Neural progenitor cell (in vitro differentiated cells): ENCODE results near the gene PREX1. TPM values are rescaled to one million over a fixed set of nuclear protein-coding genes. Genes with fewer than 3 reads are reported as not detected.
A peak's percentile ranks its signal among the peaks of the same experiment; 100 is the strongest.

Experiments used
- DNase-seq: peaks from one replicate; pipeline ENCODE4 v3.0.0-alpha.2; 2016; ENCODE audit warnings: low spot score
- H2AFZ ChIP-seq: fragments of 200-600 bp; sonication (generic); replicated peaks from 2 replicates; pipeline ENCODE4 v1.6.1; 2016; ENCODE audit warnings: antibody characterized with exemption
- H3F3A ChIP-seq: fragments of 200-600 bp; sonication (generic); 2 replicates; pipeline ENCODE4 v1.6.1; 2016; ENCODE audit warnings: antibody characterized with exemption, low read depth
- H3K27ac ChIP-seq: fragments of 200-600 bp; sonication (generic); 2 replicates; pipeline ENCODE4 v1.5.1; 2016; ENCODE audit warnings: mild to moderate bottlenecking
- H3K27me3 ChIP-seq: fragments of 200-600 bp; sonication (generic); 2 replicates; pipeline ENCODE4 v1.6.1; 2016; ENCODE audit warnings: mild to moderate bottlenecking, moderate library complexity
- H3K36me3 ChIP-seq: fragments of 200-600 bp; sonication (generic); 2 replicates; pipeline ENCODE4 v1.5.1; 2016
- H3K4me1 ChIP-seq: fragments of 200-600 bp; sonication (generic); 2 replicates; pipeline ENCODE4 v1.6.1; 2016; ENCODE audit warnings: mixed run types
- H3K4me2 ChIP-seq: fragments of 200-600 bp; sonication (generic); 2 replicates; pipeline ENCODE4 v1.6.1; 2016
- H3K4me3 ChIP-seq: fragments of 200-600 bp; sonication (generic); 2 replicates; pipeline ENCODE4 v1.5.1; 2016
- H3K79me2 ChIP-seq: fragments of 200-600 bp; sonication (generic); 2 replicates; pipeline ENCODE4 v1.6.1; 2016; ENCODE audit warnings: low read depth
- H3K9ac ChIP-seq: fragments of 200-600 bp; sonication (generic); 2 replicates; pipeline ENCODE4 v1.6.1; 2016
- H3K9me3 ChIP-seq: fragments of 200-600 bp; sonication (generic); 2 replicates; pipeline ENCODE4 v1.5.1; 2016; ENCODE audit warnings: low read depth
- H4K20me1 ChIP-seq: fragments of 200-600 bp; sonication (generic); 2 replicates; pipeline ENCODE4 v1.6.1; 2016; ENCODE audit warnings: low read depth
- H3K27ac Mint-ChIP-seq: 3 replicates; pipeline ENCODE4 v1.8.0; 2021; ENCODE audit warnings: mixed read lengths
- H3K27me3 Mint-ChIP-seq: 2 replicates; pipeline ENCODE4 v1.8.0; 2022; ENCODE audit warnings: low read depth, mild to moderate bottlenecking, inconsistent platforms, moderate library complexity, mixed read lengths; ENCODE audit not compliant: insufficient read depth
- H3K36me3 Mint-ChIP-seq: 3 replicates; pipeline ENCODE4 v1.8.0; 2021; ENCODE audit warnings: mixed read lengths
- H3K4me1 Mint-ChIP-seq: 3 replicates; pipeline ENCODE4 v1.8.0; 2021; ENCODE audit warnings: mixed read lengths
- H3K4me3 Mint-ChIP-seq: 3 replicates; pipeline ENCODE4 v1.8.0; 2021; ENCODE audit warnings: mild to moderate bottlenecking, moderate library complexity, mixed read lengths
- H3K9me3 Mint-ChIP-seq: 3 replicates; pipeline ENCODE4 v1.8.0; 2020; ENCODE audit warnings: mixed read lengths
- EZH2 ChIP-seq: fragments of 200-600 bp; sonication (generic); IDR thresholded peaks from 2 replicates; pipeline ENCODE4 v1.6.1; 2017; ENCODE audit warnings: antibody characterized with exemption, mild to moderate bottlenecking, moderate library complexity
- EZH2phosphoT487 ChIP-seq: fragments of 200-600 bp; sonication (generic); IDR thresholded peaks from 2 replicates; pipeline ENCODE4 v1.6.1; 2017; ENCODE audit warnings: antibody characterized with exemption
- total RNA-seq: library from RNA; depleted of rRNA; stranded (reverse); fragments of >200 nt; gene quantifications from 2 replicates; pipeline ENCODE4 v1.2.3, GENCODE V29; 2015; ENCODE audit warnings: low replicate concordance
- TF ChIP-seq, protein P1 (sequence below): fragments of 200-600 bp; sonication (generic); IDR thresholded peaks from 2 replicates; pipeline ENCODE4 v1.5.1; 2017; ENCODE audit warnings: antibody characterized with exemption, mild to moderate bottlenecking

Gene PREX1
- total RNA-seq, 1 donor from 2014 or later: 4.5 TPM

DNA sequence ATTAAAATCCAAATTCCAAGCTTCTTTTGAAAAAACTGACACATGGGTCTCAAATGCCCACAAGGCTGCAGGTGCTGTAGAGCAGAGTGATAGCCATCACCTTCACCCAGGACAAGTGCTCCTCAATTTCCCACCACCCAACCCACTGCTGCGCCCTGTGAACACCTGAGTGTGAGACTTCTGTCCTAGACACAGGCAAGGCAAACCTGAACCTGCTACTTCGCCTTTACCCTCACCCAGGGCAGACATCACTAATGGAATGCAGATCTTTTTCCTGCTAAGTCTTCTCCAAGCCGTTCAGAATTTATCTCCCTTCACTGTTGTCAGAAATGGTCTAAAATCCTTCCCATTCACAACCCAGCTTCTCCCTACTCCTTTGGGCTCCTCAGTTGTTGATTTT is 65.9 kb downstream of the PREX1 start:
- peaks cover 12% of the 10 kb centered on the region for H3K27me3 Mint-ChIP-seq
- TF ChIP-seq, protein P1, sequence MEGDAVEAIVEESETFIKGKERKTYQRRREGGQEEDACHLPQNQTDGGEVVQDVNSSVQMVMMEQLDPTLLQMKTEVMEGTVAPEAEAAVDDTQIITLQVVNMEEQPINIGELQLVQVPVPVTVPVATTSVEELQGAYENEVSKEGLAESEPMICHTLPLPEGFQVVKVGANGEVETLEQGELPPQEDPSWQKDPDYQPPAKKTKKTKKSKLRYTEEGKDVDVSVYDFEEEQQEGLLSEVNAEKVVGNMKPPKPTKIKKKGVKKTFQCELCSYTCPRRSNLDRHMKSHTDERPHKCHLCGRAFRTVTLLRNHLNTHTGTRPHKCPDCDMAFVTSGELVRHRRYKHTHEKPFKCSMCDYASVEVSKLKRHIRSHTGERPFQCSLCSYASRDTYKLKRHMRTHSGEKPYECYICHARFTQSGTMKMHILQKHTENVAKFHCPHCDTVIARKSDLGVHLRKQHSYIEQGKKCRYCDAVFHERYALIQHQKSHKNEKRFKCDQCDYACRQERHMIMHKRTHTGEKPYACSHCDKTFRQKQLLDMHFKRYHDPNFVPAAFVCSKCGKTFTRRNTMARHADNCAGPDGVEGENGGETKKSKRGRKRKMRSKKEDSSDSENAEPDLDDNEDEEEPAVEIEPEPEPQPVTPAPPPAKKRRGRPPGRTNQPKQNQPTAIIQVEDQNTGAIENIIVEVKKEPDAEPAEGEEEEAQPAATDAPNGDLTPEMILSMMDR: no peak
- TF ChIP-seq EZH2 (no peak), EZH2phosphoT487 (no peak)
- no peak for DNase-seq

DNA sequence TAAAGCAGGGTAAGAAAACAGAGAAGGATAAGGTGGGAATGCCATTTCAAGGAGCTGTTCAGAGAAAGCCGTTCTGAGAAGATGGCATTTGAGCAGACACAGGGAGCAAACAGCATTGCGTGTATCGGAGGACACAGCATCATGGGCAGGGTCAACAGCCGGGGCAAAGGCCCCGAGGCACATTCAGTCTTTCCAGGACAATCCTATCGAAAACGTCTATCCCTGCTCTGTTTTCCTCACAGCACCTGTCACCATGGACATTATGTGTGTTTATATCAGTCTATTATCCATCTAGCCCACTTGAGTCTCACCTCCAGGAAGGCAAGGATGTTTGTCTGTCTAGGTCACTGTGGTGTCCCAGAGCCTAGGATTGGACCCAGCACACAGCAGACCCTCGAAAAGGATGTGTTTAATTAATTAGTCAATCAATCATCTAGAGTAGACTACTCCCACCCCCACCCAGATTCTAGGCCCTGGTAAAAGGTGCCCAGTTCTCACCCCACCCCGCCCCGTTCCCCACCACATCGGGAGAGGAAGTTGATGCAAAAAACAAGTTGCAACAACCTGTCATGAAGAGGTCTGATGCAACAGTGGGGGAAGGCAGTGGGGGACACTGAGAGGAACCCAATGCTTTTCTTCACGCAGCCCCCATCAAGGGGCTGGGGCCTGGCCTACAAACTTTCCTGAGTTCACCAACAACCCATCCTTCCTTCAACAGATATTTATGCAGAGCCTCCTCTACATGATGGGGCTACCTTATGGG is 66.6 kb downstream of the PREX1 start:
- Mint-ChIP-seq H3K4me1 (peaks cover 53% of the 10 kb centered on the region), H3K36me3 (peaks cover 26% of the 10 kb centered on the region), H3K27me3 (peaks cover 10% of the 10 kb centered on the region), H3K27ac (peak overlapping the region; percentile 34), H3K4me3 (no peak overlapping the region), H3K9me3 (peaks cover 15% of the 10 kb centered on the region)
- Histone ChIP-seq H3K4me1 (peaks cover 10% of the 10 kb centered on the region), H3K9me3 (no peaks in the 10 kb centered on the region), H3K4me3 (no peak overlapping the region), H4K20me1 (peaks cover 15% of the 10 kb centered on the region), H3K79me2 (no peaks in the 10 kb centered on the region), H3K27me3 (peaks cover 43% of the 10 kb centered on the region), H3K36me3 (no peaks in the 10 kb centered on the region), H3K4me2 (no peak overlapping the region), H3K27ac (no peak overlapping the region), H3F3A (peaks cover 8% of the 10 kb centered on the region), H3K9ac (no peak overlapping the region), H2AFZ (no peak overlapping the region)
- TF ChIP-seq EZH2 (no peak), EZH2phosphoT487 (no peak)
- TF ChIP-seq, protein P1: no peak
- DNase-seq: no peak

More for the DNA sequence above, 65.9 kb downstream of the PREX1 start:
- Mint-ChIP-seq H3K36me3 (peaks cover 26% of the 10 kb centered on the region), H3K4me1 (peaks cover 53% of the 10 kb centered on the region), H3K27ac (peak overlapping the region; percentile 31), H3K9me3 (peaks cover 20% of the 10 kb centered on the region), H3K4me3 (no peak overlapping the region)
- Histone ChIP-seq H2AFZ (no peak overlapping the region), H3F3A (peaks cover 8% of the 10 kb centered on the region), H3K4me3 (no peak overlapping the region), H3K79me2 (no peaks in the 10 kb centered on the region), H3K9me3 (no peaks in the 10 kb centered on the region), H3K36me3 (no peaks in the 10 kb centered on the region), H4K20me1 (peaks cover 15% of the 10 kb centered on the region), H3K4me1 (peaks cover 10% of the 10 kb centered on the region), H3K4me2 (no peak overlapping the region), H3K27ac (no peak overlapping the region), H3K9ac (no peak overlapping the region), H3K27me3 (peaks cover 37% of the 10 kb centered on the region)

DNA sequence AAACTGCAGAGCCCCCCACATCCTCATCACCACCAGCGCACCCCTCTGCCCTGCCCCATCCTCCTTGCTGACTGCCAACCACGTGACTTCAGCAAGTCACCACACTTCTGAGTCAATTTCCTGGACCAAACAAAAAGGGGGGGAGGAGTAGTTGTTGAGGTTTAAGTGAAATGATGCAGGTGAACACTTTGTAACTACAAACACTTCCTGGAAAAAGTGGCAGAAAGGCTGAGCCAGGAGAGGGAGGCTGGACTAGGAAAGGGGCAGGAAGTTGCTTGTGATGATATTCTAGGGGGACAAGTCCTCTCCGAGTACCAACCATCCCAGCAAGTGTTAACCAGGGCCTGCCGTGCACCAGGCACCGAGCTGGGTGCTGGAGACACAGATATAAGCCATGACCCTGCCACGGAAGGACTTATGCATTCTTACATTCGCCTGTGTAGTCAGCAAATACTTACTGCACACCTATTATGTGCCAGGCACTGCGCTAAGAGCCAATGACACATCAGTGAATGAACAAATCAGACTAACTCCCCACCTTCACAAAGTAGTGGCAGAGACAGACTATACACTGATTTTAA is 67.3 kb downstream of the PREX1 start:
- H2AFZ ChIP-seq: no peak overlapping the region
- H3K27ac Mint-ChIP-seq: peak overlapping the region; percentile 34

More for the DNA sequence above, 67.3 kb downstream of the PREX1 start:
- Histone ChIP-seq H3K27ac (no peak overlapping the region), H3K4me3 (no peak overlapping the region), H3K4me2 (no peak overlapping the region), H3K9ac (no peak overlapping the region), H3K36me3 (no peaks in the 10 kb centered on the region), H3K4me1 (peaks cover 10% of the 10 kb centered on the region), H4K20me1 (peaks cover 17% of the 10 kb centered on the region), H3K9me3 (peaks cover under 1% of the 10 kb centered on the region), H3K27me3 (peaks cover 51% of the 10 kb centered on the region), H3F3A (peaks cover 8% of the 10 kb centered on the region), H3K79me2 (no peaks in the 10 kb centered on the region)
- H3K4me1 Mint-ChIP-seq: peaks cover 53% of the 10 kb centered on the region
- peaks cover 32% of the 10 kb centered on the region for H3K36me3 Mint-ChIP-seq
- peaks cover 10% of the 10 kb centered on the region for H3K27me3 Mint-ChIP-seq
- DNase-seq: no peak
- no peak overlapping the region for H3K4me3 Mint-ChIP-seq
- TF ChIP-seq EZH2: no peak
- TF ChIP-seq EZH2phosphoT487: no peak
- TF ChIP-seq, protein P1: no peak
- H3K9me3 Mint-ChIP-seq: peaks cover 18% of the 10 kb centered on the region
